Measurements from ENCODE around the gene TMEM236.
A peak's percentile ranks its signal among the peaks of the same experiment; 100 is the strongest.

TMEM236 gene

DNA sequence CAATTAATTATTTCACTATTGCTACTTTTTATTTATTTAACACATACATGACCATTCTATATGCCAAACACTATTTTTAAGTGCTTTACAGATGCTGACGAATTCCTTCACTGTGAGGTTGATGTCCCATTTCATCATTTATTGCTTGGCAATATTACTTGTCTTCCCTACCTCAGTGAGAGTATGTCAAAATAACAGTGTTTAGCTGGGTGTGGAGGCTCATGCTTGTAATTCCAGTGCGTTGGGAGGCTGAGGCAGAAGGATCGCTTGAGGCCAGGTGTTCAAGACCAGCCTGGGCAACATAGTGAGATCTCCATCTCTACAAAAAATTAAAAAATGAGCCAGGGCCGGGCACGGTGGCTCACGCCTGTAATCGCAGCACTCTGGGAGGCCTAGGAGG lies 37.4 kb downstream of the TMEM236 start:
- no peak for DNase-seq

- DNase-seq, result no peak
Observed at GRCh38 chr10:17790651-17791050, 38.6 kb downstream of the TMEM236 start.

DNA sequence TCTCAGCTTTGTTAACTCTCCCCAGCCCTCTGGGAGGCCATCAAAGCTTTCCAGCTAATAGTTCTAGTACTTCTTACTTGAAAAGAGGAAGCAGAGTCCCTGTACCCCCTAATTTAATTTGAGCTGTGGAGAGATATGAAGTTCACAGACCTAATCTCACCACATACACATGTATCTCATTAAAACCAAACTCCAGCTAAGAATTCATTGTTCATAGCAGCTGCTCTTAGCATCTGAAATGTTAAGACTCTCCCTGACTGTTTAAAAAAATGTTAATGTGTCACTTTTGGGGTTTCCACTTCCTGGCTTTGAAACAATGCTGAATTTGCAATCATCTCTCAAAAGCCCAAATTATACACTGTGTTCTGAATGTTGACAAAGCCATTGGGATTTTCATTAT lies 41.0 kb downstream of the TMEM236 start:
- no peak for DNase-seq

- no peak for DNase-seq
Observed at GRCh38 chr10:17793823-17794644, 42.0 kb downstream of the TMEM236 start.

DNA sequence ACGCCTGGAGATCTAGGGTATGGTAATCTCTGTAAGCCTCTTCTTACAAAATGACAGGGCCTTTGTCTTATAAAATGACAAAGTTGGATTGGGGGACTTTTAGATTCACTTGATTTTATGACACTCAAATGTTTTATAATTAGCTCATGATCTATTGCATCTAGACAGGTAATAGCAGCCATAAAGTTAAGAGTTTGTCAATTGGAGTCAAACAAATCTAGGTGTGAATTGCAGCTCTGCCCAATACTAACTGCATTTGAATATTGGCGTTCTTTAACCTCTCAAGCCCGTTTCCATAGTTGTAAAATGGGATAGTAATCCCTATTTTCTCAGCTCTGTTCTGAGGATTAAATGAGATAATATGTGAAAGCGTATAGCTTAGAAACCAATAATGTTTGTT lies 43.1 kb downstream of the TMEM236 start:
- DNase-seq, result no peak

- no peak for DNase-seq
Observed at GRCh38 chr10:17795813-17796594, 44.0 kb downstream of the TMEM236 start.

DNA sequence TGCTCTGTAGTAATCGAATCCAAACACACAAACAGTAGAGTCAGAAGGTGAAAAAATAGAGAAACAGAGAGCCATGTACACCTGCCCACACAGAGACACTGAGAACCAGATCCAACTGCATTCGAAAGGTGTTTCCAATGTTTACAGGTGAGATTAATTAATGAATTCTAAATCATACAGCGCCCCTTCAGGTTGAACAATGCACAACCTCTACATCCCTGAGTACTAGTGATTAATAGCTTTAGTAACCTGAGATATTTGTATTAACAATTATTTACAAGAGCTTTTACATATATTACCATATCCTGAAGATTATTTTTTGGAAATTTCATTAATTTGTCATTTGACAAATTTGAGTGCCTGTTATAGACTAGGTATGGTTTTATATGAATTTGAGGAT lies 49.5 kb downstream of the TMEM236 start:
- no peak for DNase-seq

- DNase-seq, result no peak
Observed at GRCh38 chr10:17802350-17802749, 50.3 kb downstream of the TMEM236 start.

GRCh38 chr10:17802976-17803375 lies 51.0 kb downstream of the TMEM236 start:
- no peak for DNase-seq

DNA sequence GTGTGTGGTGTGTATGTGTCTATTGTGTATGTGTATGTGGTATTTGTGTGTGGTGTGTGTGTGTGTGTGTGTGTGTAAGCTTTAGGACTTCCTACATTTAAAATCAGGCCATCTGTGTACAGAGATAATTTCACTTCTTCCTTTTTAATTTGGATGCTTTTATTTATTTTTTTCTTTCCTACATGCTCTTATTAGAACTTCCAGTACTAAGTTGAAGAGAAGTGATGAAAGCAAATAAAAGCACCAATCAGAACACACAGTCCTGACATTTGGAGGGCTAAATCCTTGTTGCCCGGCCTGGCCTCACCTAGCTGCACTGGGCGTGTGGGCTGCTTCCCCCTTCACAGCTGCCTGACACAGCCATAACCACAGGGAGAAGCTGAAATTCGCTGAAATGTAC lies 53.3 kb downstream of the TMEM236 start:
- no peak for DNase-seq

GRCh38 chr10:17805921-17806577 lies 54.0 kb downstream of the TMEM236 start:
- DNase-seq, result peak; percentile 1

DNA sequence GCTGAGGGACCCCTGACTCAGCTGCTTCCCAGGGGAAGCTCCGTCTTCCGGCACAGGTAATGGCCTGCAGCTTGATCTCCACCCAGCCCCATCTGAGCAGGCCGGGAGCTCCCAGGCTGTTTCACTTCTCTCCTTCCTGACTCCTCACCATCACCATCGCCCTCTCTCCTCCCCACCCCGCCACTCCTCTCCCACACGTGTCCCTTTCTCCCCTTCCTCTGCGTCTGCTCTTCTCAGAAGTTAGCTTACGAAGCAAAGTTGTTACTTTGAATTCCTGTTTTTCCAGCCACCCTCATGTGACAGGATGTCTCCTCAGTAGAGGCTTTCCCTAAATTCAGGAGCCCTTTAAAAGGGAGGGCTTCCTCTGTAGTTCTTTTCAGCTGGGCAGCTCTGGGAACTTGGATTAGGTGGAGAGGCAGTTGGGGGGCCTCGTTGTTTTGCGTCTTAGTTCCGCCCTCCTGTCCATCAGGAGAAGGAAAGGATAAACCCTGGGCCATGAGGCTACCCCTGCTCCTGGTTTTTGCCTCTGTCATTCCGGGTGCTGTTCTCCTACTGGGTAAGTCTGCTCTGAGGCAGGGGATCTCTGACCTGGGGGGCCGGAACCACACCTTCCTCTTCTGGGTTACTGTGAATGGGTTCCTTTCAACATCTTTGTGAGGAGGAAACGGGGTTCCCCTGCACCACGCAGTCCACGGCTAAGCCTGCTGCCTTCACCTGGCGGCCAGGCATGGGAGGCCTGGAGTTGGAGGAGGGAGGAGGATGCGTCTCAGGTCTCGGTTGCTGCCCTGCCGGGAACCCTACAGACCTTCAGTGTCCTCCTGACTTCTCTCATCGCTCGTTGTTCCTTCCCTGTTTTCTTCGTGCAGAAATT lies 57.2 kb downstream of the TMEM236 start, which contains the start of gene MRC1:
MRC1 (plus strand) TSS at position 378 of the 871 bp plus-strand sequence; CDS start at position 496, 118 bp downstream.
- DNase-seq, result no peak

DNA sequence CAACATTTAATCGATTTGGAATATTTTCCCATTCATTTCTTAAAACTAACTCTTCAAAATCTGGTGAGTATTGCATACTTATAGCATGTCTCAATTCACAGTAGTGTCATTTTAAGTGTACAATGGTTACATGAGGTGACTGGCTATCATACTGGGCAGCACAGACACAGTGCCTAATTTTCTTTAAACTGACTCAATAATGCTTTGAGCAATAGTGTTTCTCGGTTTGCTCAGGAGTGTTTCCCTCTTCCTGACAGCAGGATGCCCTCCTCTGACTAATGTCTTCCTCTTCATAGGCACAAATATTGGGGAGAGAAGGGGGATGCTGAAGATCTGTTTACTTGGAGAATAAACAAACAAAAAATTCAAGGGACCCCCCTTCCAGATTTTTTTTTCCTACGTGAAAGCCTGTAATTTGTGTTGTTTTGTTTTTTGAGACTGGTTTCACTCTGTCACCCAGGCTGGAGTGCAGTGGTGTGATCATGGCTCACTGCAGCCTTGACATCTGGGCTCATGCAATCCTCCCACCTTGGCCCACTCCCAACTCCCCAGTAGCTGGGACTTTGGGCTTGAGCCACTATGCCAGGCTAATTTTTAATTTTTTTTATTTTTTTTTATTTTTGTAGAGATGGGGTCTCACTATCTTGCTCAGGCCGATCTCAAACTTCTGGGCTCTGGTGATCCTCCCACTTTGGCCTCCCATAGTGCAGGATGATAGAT lies 59.3 kb downstream of the TMEM236 start:
- no peak for DNase-seq

DNA sequence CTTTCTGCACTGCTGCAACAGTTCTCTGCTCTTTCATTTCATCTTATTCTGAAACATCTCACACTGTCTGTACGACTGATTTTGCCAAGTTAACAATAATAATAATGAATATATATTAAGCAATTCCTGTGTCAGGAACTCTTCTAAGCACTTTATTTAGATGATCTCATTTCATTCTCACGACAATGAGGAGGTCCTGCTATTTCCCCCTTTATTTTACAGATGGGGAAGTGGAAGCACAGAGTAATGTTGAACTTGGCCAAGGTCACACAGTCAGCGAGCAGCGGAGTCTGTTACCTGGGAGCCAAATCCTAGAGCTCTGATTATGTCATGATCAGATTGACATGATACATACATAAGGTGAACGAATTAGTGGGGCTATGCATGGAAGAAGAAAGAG lies 63.0 kb downstream of the TMEM236 start:
- DNase-seq, result no peak

GRCh38 chr10:17816199-17816598 lies 64.2 kb downstream of the TMEM236 start:
- no peak for DNase-seq

- no peak for DNase-seq
Observed at GRCh38 chr10:17817316-17817715, 65.3 kb downstream of the TMEM236 start.

DNA sequence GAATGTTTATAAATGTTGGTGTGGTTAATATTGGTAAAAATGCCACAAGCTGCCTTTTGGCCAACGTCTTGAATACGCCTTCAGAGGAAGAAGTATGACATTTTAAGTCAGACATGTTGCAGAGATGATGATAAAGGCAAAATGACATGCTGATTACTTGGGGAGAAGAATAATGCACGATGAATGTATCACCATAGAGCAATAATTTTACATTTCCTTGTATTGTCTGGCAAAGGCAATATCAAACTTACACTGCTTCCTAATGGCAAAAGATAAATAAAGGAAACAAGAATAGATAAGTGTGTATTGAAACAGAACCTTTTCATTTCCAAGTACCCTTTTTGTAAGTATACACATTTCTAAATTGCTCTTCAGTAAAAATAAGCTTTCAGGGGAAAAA lies 65.8 kb downstream of the TMEM236 start:
- no peak for DNase-seq

DNA sequence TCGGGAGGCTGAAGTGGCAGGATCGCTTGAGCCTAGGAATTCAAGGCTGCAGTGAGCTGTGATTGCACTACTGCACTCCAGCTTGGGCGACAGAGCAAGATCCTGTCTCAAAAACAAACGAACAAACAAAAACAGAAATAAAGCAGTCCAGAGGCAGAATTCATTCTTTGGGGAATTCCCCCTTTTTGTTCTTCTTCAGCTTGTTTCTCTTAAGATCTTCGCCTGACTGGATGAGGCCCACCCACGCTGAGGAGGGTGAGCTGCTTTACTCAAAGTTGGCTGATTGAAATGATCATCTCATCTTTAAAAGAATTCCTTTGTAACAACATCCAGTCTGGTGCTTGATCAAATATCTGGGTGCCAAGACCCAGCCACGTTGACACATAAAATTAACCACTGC lies 67.8 kb downstream of the TMEM236 start:
- DNase-seq, result no peak

- DNase-seq, result no peak
Observed at GRCh38 chr10:17820943-17821342, 68.9 kb downstream of the TMEM236 start.

DNA sequence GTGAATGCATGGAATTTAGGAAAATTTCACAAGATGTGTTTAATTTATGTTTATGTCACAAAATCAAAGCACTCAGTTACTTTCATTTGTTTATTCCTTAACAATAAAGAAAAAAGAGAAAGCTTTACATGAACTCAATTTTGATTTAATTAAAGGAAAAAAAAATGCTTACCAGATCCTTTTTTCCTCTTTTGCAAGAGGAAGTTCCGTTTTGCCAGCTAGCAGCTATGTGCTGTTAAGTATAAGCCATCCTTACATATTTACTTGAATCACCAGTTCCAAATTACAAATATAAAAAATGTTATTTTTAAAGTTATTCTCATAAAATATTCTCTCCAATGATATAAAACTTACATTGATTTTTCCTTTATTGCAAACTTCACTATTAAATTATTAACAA lies 69.9 kb downstream of the TMEM236 start:
- DNase-seq, result no peak

DNA sequence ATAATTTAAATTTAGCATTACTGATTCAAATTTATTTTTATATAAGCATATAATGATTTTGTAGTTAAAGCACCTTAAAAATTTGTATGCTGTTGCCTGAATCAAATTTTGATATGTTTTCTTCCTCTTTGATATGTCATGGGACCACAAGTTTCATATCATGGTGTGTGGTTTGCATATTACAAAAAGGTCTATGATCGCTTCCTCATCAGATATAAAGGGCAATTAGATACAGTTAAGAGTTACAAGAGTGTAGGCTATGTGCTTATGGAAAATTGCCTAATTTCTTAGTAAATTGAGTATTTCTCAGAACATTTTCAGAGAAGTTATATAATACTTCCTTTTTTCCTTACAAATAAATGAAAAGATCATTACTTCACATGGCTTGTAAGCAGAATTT lies 79.3 kb downstream of the TMEM236 start:
- DNase-seq, result no peak

DNA sequence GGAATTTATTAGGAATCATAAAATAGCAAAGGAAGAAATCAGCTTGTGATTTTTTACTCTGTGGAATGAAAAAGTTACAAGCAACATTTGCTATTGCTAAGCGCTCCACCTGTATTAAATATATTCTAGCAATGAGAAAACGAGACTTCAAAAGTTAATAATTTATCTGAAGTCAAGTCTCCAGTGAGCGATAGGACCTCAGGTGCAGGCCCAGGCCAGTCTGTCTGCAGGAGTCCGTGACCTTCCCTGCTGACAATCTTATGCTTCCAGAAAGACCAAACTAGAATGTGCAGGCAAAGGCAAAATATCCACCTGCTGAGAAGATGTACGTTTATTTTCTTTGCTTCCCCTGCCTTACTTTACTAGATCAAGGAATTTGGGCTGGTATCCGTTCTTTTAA lies 79.9 kb downstream of the TMEM236 start:
- DNase-seq, result no peak
